ENCODE data around the gene LZIC. TPM values are rescaled to one million over a fixed set of nuclear protein-coding genes. Genes with fewer than 3 reads are reported as not detected.

Gene LZIC
- total and polyA plus RNA-seq, 2 of the 8 experiments (the other 6 are each of a cell fraction or from before 2014, with no cell fraction given), result 4.8 to 20.3 TPM

- H3K4me1 ChIP-seq (replicated peaks in 1 of 4; ENCODE audit: control insufficient read depth in 3 of 4, insufficient read depth in 4 of 4, low read length in 3 of 4), result peaks cover 5 to 18% (median 14%) of the 10 kb centered on the region in 4 experiments
- whole genome bisulfite sequencing, 2 experiments (ENCODE audit: extremely low coverage in 1 of 2, insufficient coverage in 1 of 2, insufficient read length in 1 of 2, insufficient replicate concordance in 2 of 2, low coverage in 1 of 2, low lambda C conversion rate in 2 of 2, missing lambda C conversion rate in 1 of 2), result 93% methylated on average over 4 of the region's 4 CpGs; no CpG with 5 or more reads in 1 of the 2 experiments
- CTCF ChIA-PET (ENCODE audit: partially characterized antibody), result interaction anchor here (1.0 to 4.3 kb wide), 8 partner anchors 9 to 451 kb away, joined by 3 to 29 read pairs (median 4); no protein-coding TSS in a partner anchor
Observed at GRCh38 chr1:9887070-9887469, 56.1 kb downstream of the LZIC start.

More at GRCh38 chr1:9887070-9887469, 56.1 kb downstream of the LZIC start:
- Histone ChIP-seq H3K9me3 (ENCODE audit: insufficient read depth in 2 of 2, low read depth in 1 of 2, low read length in 1 of 2) (no peaks in the 10 kb centered on the region), H2BK15ac (ENCODE audit: low read length) (no peak overlapping the region), H3K36me3 (ENCODE audit: control insufficient read depth in 2 of 4, insufficient read depth in 4 of 4, low read length in 3 of 4) (no peaks in the 10 kb centered on the region), H2BK12ac (ENCODE audit: low read depth, low read length) (no peak overlapping the region), H3K79me1 (ENCODE audit: low read depth, low read length) (peaks cover 5% of the 10 kb centered on the region; the same call in 1 of the 2 replicates), H3K4me2 (ENCODE audit: insufficient read depth in 1 of 2, low read depth in 2 of 2, low read length in 2 of 2) (no peak overlapping the region), H4K5ac (ENCODE audit: insufficient read length, low read depth, low read length) (no peak overlapping the region), H2BK120ac (replicated peaks; ENCODE audit: low read depth, low read length) (no peak overlapping the region), H3K23me2 (ENCODE audit: low read depth, low read length) (no peaks in the 10 kb centered on the region), H3K79me2 (ENCODE audit: control insufficient read depth in 1 of 2, insufficient read depth in 2 of 2, low read length in 2 of 2) (peaks cover 0 to 3% of the 10 kb centered on the region in 2 experiments; a peak in 1 of 4 replicates), H4K91ac (replicated peaks; ENCODE audit: insufficient read length, low read length) (no peak overlapping the region), H3K9ac (replicated peaks in 1 of 4; ENCODE audit: extremely low read depth in 1 of 4, low read depth in 3 of 4, low read length in 3 of 4) (no peak overlapping the region), H3K23ac (ENCODE audit: insufficient read length) (no peak overlapping the region), H2BK20ac (ENCODE audit: low read length) (no peak overlapping the region), H2AFZ (ENCODE audit: low read length) (no peak overlapping the region), H3K27ac (ENCODE audit: low read depth, low read length) (no peak overlapping the region), H3K14ac (ENCODE audit: insufficient read length) (no peak overlapping the region), H4K8ac (ENCODE audit: extremely low read depth, insufficient read depth, low read length) (no peak overlapping the region), H4K20me1 (replicated peaks in 1 of 2; ENCODE audit: control insufficient read depth in 1 of 2, insufficient read depth in 2 of 2, low read length in 2 of 2) (peaks cover 0 to 2% of the 10 kb centered on the region in 2 experiments), H3K4ac (replicated peaks; ENCODE audit: insufficient read length, low read depth, low read length) (no peak overlapping the region), H2AK5ac (ENCODE audit: low read depth, low read length) (no peak overlapping the region), H3K4me3 (ENCODE audit: extremely low read depth in 1 of 4, insufficient read depth in 2 of 4, low read depth in 3 of 4, low read length in 4 of 4) (no peak overlapping the region), H3K27me3 (replicated peaks in 1 of 4; ENCODE audit: control insufficient read depth in 3 of 4, extremely low read depth in 1 of 4, insufficient read depth in 3 of 4, low read length in 3 of 4) (no peaks in the 10 kb centered on the region), H2BK5ac (ENCODE audit: low read depth, low read length) (no peak overlapping the region), H3K18ac (ENCODE audit: extremely low read depth, low read length) (no peak overlapping the region), H3K56ac (replicated peaks; ENCODE audit: insufficient read length, low read depth, low read length) (no peak overlapping the region)
- POLR2A ChIA-PET (ENCODE audit: partially characterized antibody), result interaction anchor here (0.7 to 5.3 kb wide), 4 partner anchors 9 to 82 kb away, joined by 4 to 19 read pairs (median 6); partner anchors contain the start of genes LZIC and NMNAT1
- DNase-seq (ENCODE audit: low read depth in 1 of 2, low spot score in 2 of 2) (no peak), FAIRE-seq (no peak)
- TF ChIP-seq EGR1 (IDR thresholded peaks at IDR 0.05; ENCODE audit: borderline replicate concordance, low read depth, low read length), result no peak
- TF ChIP-seq HDAC2 (IDR thresholded peaks at IDR 0.05; ENCODE audit: borderline replicate concordance in 1 of 2, low read depth in 2 of 2, low read length in 2 of 2), result peak in 1 of 2 experiments; percentile 24; a peak in 1 of 4 replicates
- peak; percentile 91 for TF ChIP-seq KDM1A (IDR thresholded peaks at IDR 0.05; ENCODE audit: borderline replicate concordance, low read length)
- no peak for TF ChIP-seq NANOG (IDR thresholded peaks at IDR 0.05; ENCODE audit: insufficient read depth, low read depth, low read length, poor library complexity, severe bottlenecking)
- no peak for TF ChIP-seq GABPA (IDR thresholded peaks at IDR 0.05; ENCODE audit: borderline replicate concordance, insufficient read depth, low read length)
